GM12878 (cell line): ENCODE data around the gene DGKA. TPM values are rescaled to one million over a fixed set of nuclear protein-coding genes. Genes with fewer than 3 reads are reported as not detected.
A peak's percentile ranks its signal among the peaks of the same experiment; 100 is the strongest.

Experiments used
- ATAC-seq: fragments of 200-7000 bp; cut with Tn5 transposase; 3 replicates; pipeline ENCODE4 v1.9.1; 2020; ENCODE audit warnings: mild to moderate bottlenecking, moderate library complexity
- BruUV-seq: library from RNA; stranded (reverse); fragments of 400-500 nt; replicated peaks from 2 replicates; lab custom pipeline; 2021; lab: Mats Ljungman, UMichigan
- CTCF ChIA-PET: fragments of 300-600 bp; sonication (Branson Sonifier 250); formaldehyde crosslinking; extraction: SDS; loops from one replicate; lab custom pipeline; 2021; ENCODE audit warnings: inconsistent platforms; lab: Yijun Ruan, JAX
- POLR2A ChIA-PET: fragments of 350-600 bp; formaldehyde crosslinking; extraction: SDS; loops from one replicate; lab custom pipeline; 2021; ENCODE audit warnings: inconsistent platforms; lab: Charles Lee
- RAD21 ChIA-PET: fragments of 300-600 bp; sonication (Branson Sonifier 250); formaldehyde crosslinking; loops from one replicate; lab custom pipeline; 2023; ENCODE audit warnings: antibody characterized with exemption; ENCODE audit not compliant: unreplicated experiment; lab: Charles Lee
- SMC1A ChIA-PET: fragments of 300-600 bp; sonication (Branson Sonifier 250); formaldehyde crosslinking; loops from one replicate; lab custom pipeline; 2023; ENCODE audit not compliant: unreplicated experiment, uncharacterized antibody; lab: Charles Lee
- DNase-seq: peaks from one replicate; pipeline ENCODE4 v3.0.0-alpha.2; 2011; ENCODE audit warnings: low read depth, low spot score
- FAIRE-seq: peaks from 3 replicates; lab custom pipeline; 2011; peaks lifted over from hg19 to GRCh38; lab: Jason Lieb, UNC
- H2AFZ ChIP-seq: 2 replicates; pipeline ENCODE4 v1.6.0; 2011; ENCODE audit warnings: low read depth, low read length, control low read depth; ENCODE audit not compliant: control insufficient read depth
- H3K27ac ChIP-seq: 2 replicates; pipeline ENCODE4 v1.5.1; 2011; ENCODE audit warnings: control low read depth; ENCODE audit not compliant: control insufficient read depth, insufficient read depth
- H3K27me3 ChIP-seq, 2 experiments: replicated peaks in 1 of 2; 2 replicates each; pipeline versions ENCODE4 v1.6.0 to v1.6.1; 2011; ENCODE audit warnings: low read length in 1 of 2; ENCODE audit not compliant: control insufficient read depth in 2 of 2, insufficient read depth in 2 of 2
- H3K36me3 ChIP-seq, 2 experiments: 2 replicates each; pipeline ENCODE4 v1.5.1; 2011; ENCODE audit warnings: low read length in 1 of 2; ENCODE audit not compliant: control insufficient read depth in 2 of 2, insufficient read depth in 2 of 2
- H3K4me1 ChIP-seq: 2 replicates; pipeline ENCODE4 v1.6.1; 2011; ENCODE audit warnings: mild to moderate bottlenecking, low read length, moderate library complexity, mixed read lengths; ENCODE audit not compliant: control insufficient read depth, insufficient read depth
- H3K4me2 ChIP-seq: 2 replicates; pipeline ENCODE4 v1.6.0; 2011; ENCODE audit warnings: control low read depth; ENCODE audit not compliant: control insufficient read depth, insufficient read depth
- H3K4me3 ChIP-seq: fragments of 200-600 bp; sonication (generic); 2 replicates; pipeline ENCODE4 v1.5.1; 2016
- H3K79me2 ChIP-seq: 2 replicates; pipeline ENCODE4 v1.6.0; 2011; ENCODE audit warnings: low read length; ENCODE audit not compliant: control insufficient read depth, insufficient read depth
- H3K9ac ChIP-seq: 2 replicates; pipeline ENCODE4 v1.8.0; 2011; ENCODE audit warnings: low read length, control low read depth, mixed read lengths; ENCODE audit not compliant: control insufficient read depth, insufficient read depth
- H3K9me3 ChIP-seq: replicated peaks from 3 replicates; pipeline ENCODE4 v1.5.1; 2011; ENCODE audit warnings: mild to moderate bottlenecking, low read length; ENCODE audit not compliant: control insufficient read depth, insufficient read depth
- H4K20me1 ChIP-seq: 2 replicates; pipeline ENCODE4 v1.6.0; 2011; ENCODE audit not compliant: control insufficient read depth, insufficient read depth
- ATF7 ChIP-seq: fragments of 450-650 bp; IDR thresholded peaks from 2 replicates; pipeline ENCODE4 v1.6.1; 2016; ENCODE audit warnings: low read depth, mild to moderate bottlenecking
- NKRF ChIP-seq: fragments of 450-650 bp; conservative IDR thresholded peaks from 2 replicates; pipeline ENCODE4 v1.6.1; 2017; ENCODE audit warnings: mild to moderate bottlenecking, moderate library complexity
- RAD51 ChIP-seq: fragments of 450-650 bp; IDR thresholded peaks from 2 replicates; pipeline ENCODE4 v1.6.1; 2016; ENCODE audit warnings: moderate library complexity, mild to moderate bottlenecking, inconsistent platforms
- SP1 ChIP-seq: IDR thresholded peaks from one replicate; pipeline ENCODE4 v1.6.1; 2011; ENCODE audit warnings: low read depth, low read length
- ZBED1 ChIP-seq: IDR thresholded peaks from 2 replicates; pipeline ENCODE4 v1.6.1; 2016; ENCODE audit warnings: borderline replicate concordance
- WGBS: methylation state at CpG from one replicate; pipeline ENCODE4 v1.1.6; 2016; ENCODE audit warnings: low lambda C conversion rate; ENCODE audit not compliant: insufficient replicate concordance, insufficient coverage; ENCODE audit errors: missing lambda C conversion rate; 5-methylcytosine and 5-hydroxymethylcytosine counted together
- in situ Hi-C: fragments of 300-500 bp; cut with MboI; formaldehyde crosslinking; loops from 9 replicates; pipeline ENCODE4 v1.14.3; 2018; ENCODE audit warnings: mixed read lengths
- intact Hi-C: fragments of 100-400 bp; cut with micrococcal nuclease; formaldehyde crosslinking; loops from one replicate; pipeline ENCODE4 v1.14.2; 2022; ENCODE audit not compliant: unreplicated experiment
- polyA plus RNA-seq, 11 experiments: library from polyadenylated mRNA; depleted of rRNA in 4 of 11; unstranded in 6 of 11; stranded (reverse) in 5 of 11; fragments of >200 nt; fragmentation: Nextera tagmentation in 4 of 11; fragmentation: Illumina TruSeq in 1 of 11; extraction: Ambion mirVana in 4 of 11; extraction: Trizol in 1 of 11; gene quantifications; 1 replicate in 1 of 11; 2 replicates in 10 of 11; pipeline versions ENCODE4 v1.2.1 to v1.2.3, GENCODE V29; 2011 to 2016; ENCODE audit warnings: inconsistent platforms in 2 of 11, missing spikeins in 2 of 11, low read depth in 1 of 11
- total RNA-seq, 4 experiments: library from RNA; depleted of rRNA in 3 of 4; stranded (reverse); fragments of >200 nt in 3 of 4; fragmentation: Illumina TruSeq in 1 of 4; extraction: Trizol in 1 of 4; gene quantifications; 2 replicates each; pipeline versions ENCODE4 v1.2.1 to v1.2.3, GENCODE V29; 2013 to 2021
- TF ChIP-seq, protein P1 (sequence below): fragments of 450-650 bp; formaldehyde crosslinking; IDR thresholded peaks from 2 replicates; pipeline ENCODE4 v1.4.0; 2022; ENCODE audit warnings: mild to moderate bottlenecking, moderate library complexity
- TF ChIP-seq, protein P2 (sequence below): fragments of 450-650 bp; IDR thresholded peaks from 2 replicates; pipeline ENCODE4 v1.6.1; 2018; ENCODE audit warnings: borderline replicate concordance, mild to moderate bottlenecking; ENCODE audit not compliant: partially characterized antibody
- TF ChIP-seq, protein P3 (sequence below): IDR thresholded peaks from 2 replicates; pipeline ENCODE4 v1.6.1; 2011; ENCODE audit warnings: borderline replicate concordance, low read depth, mild to moderate bottlenecking, moderate library complexity, mixed read lengths, low read length; ENCODE audit not compliant: insufficient read depth; ENCODE audit errors: extremely low read length

The DGKA gene
- total and polyA plus RNA-seq, 10 of the 15 experiments (the other 5 are each of a cell fraction or from before 2014, with no cell fraction given), result 14.0 to 65.5 (median 37.1) TPM

- SMC1A ChIA-PET, result interaction anchor here (0.8 to 2.9 kb wide), 19 partner anchors 9 to 235 kb away, joined by 3 to 37 read pairs (median 4); partner anchors contain the start of genes DNAJC14, ORMDL2, SARNP and SUOX
- no TSS peak for BruUV-seq
- DNase-seq, result peak; percentile 100
- POLR2A ChIA-PET, result interaction anchor here (0.5 to 3.6 kb wide), 41 partner anchors 10 to 1649 kb away, joined by 3 to 85 read pairs (median 6); partner anchors contain the start of genes CD63, COPZ1, DGKA and DNAJC14
- in situ Hi-C loops, result no loop called here
- intact Hi-C loops, result loop anchor here (1.0 to 5.0 kb wide), 4 partner anchors 42 to 474 kb away; partner anchors contain the start of genes DGKA, DNAJC14, RPS26 and TIMELESS
- Histone ChIP-seq H3K4me3 (peak within 1 kb of the TSS; percentile 88), H3K27ac (peak within 1 kb of the TSS; percentile 85), H3K27me3 (no peaks in the 10 kb centered on the region), H3K4me1 (peaks cover 2% of the 10 kb centered on the region; the same call in 1 of the 2 replicates), H3K79me2 (peaks cover 44% of the 10 kb centered on the region), H2AFZ (peak within 1 kb of the TSS; percentile 88), H3K9ac (peak within 1 kb of the TSS; percentile 86), H4K20me1 (no peaks in the 10 kb centered on the region), H3K4me2 (peak within 1 kb of the TSS; percentile 80), H3K36me3 (peaks cover 0 to 14% of the 10 kb centered on the region in 2 experiments), H3K9me3 (no peaks in the 10 kb centered on the region)
- peak; percentile 97 for FAIRE-seq
- peak; percentile 91 for ATAC-seq
- under 1% methylated on average over 39 of the region's 39 CpGs for WGBS
- CTCF ChIA-PET, result interaction anchor here (0.7 to 3.1 kb wide), 18 partner anchors 9 to 235 kb away, joined by 3 to 55 read pairs (median 5); partner anchors contain the start of genes ORMDL2, PYM1 and SUOX
- RAD21 ChIA-PET, result interaction anchor here (0.5 to 3.5 kb wide), 29 partner anchors 11 to 685 kb away, joined by 3 to 56 read pairs (median 4); partner anchors contain the start of genes CD63, DGKA, DNAJC14 and ESYT1
- TF ChIP-seq RAD51 (peak; percentile 75), ATF7 (peak; percentile 94), SP1 (peak; percentile 100), ZBED1 (0 out of 2 replicates have a peak, but pooled peaks have one; percentile 16), NKRF (peak; percentile 89)
- TF ChIP-seq, protein P1, sequence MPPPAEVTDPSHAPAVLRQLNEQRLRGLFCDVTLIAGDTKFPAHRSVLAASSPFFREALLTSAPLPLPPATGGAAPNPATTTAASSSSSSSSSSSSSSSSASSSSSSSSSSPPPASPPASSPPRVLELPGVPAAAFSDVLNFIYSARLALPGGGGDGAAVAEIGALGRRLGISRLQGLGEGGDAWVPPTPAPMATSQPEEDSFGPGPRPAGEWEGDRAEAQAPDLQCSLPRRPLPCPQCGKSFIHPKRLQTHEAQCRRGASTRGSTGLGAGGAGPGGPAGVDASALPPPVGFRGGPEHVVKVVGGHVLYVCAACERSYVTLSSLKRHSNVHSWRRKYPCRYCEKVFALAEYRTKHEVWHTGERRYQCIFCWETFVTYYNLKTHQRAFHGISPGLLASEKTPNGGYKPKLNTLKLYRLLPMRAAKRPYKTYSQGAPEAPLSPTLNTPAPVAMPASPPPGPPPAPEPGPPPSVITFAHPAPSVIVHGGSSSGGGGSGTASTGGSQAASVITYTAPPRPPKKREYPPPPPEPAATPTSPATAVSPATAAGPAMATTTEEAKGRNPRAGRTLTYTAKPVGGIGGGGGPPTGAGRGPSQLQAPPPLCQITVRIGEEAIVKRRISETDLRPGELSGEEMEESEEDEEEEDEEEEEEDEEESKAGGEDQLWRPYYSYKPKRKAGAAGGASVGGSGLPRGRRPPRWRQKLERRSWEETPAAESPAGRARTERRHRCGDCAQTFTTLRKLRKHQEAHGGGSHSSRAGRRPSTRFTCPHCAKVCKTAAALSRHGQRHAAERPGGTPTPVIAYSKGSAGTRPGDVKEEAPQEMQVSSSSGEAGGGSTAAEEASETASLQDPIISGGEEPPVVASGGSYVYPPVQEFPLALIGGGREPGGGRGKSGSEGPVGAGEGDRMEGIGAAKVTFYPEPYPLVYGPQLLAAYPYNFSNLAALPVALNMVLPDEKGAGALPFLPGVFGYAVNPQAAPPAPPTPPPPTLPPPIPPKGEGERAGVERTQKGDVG, result no peak
- TF ChIP-seq, protein P2, sequence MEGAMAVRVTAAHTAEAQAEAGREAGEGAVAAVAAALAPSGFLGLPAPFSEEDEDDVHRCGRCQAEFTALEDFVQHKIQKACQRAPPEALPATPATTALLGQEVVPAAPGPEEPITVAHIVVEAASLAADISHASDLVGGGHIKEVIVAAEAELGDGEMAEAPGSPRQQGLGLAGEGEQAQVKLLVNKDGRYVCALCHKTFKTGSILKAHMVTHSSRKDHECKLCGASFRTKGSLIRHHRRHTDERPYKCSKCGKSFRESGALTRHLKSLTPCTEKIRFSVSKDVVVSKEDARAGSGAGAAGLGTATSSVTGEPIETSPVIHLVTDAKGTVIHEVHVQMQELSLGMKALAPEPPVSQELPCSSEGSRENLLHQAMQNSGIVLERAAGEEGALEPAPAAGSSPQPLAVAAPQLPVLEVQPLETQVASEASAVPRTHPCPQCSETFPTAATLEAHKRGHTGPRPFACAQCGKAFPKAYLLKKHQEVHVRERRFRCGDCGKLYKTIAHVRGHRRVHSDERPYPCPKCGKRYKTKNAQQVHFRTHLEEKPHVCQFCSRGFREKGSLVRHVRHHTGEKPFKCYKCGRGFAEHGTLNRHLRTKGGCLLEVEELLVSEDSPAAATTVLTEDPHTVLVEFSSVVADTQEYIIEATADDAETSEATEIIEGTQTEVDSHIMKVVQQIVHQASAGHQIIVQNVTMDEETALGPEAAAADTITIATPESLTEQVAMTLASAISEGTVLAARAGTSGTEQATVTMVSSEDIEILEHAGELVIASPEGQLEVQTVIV, result peak; percentile 95
- TF ChIP-seq, protein P3, sequence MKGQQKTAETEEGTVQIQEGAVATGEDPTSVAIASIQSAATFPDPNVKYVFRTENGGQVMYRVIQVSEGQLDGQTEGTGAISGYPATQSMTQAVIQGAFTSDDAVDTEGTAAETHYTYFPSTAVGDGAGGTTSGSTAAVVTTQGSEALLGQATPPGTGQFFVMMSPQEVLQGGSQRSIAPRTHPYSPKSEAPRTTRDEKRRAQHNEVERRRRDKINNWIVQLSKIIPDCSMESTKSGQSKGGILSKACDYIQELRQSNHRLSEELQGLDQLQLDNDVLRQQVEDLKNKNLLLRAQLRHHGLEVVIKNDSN, result peak; percentile 12
These were observed 42.8 kb downstream of the DGKA start, which contains the start of gene RAB5B for GRCh38 chr12:55973599-55974307. RAB5B (plus strand) TSS chr12:55974078; CDS start chr12:55986961, 12,883 bp downstream.
